Measurements from ENCODE around the gene CAPN9.

The CAPN9 gene

DNA sequence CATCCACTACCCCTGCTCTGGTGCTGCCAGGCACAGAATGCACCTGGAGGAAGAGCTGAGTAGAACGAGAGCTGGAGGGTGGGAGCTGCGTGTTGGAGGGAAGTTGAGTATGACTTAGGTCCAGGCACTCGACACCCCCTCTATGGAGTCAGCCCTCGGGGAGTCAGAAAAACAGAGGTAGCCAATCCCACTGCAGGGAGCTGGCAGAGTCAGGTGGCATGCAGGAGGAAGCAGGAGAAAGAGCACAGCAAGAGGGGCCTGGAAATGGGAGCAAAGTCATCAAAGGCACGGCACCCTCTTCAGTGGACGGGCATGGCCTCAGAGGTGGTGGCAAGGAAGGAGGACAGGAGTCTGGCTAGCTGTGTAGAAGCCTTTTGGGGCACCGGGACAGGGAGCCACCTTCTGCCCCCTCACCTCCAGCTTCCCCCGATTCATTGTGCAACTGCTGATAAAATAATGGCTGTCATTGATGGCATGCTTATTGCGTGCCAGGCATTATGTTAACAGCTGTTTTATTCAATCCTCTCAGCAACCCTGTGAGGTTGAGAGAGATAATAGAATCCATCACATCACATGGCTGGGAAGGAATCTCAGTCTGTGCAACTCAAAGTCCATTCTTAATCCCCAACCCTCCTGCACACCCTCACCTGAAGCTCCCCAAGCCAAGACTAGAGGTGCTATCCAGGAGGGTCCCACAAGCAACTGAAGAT, 79.1 kb downstream of the CAPN9 start:
- TF ChIP-seq, protein P1, sequence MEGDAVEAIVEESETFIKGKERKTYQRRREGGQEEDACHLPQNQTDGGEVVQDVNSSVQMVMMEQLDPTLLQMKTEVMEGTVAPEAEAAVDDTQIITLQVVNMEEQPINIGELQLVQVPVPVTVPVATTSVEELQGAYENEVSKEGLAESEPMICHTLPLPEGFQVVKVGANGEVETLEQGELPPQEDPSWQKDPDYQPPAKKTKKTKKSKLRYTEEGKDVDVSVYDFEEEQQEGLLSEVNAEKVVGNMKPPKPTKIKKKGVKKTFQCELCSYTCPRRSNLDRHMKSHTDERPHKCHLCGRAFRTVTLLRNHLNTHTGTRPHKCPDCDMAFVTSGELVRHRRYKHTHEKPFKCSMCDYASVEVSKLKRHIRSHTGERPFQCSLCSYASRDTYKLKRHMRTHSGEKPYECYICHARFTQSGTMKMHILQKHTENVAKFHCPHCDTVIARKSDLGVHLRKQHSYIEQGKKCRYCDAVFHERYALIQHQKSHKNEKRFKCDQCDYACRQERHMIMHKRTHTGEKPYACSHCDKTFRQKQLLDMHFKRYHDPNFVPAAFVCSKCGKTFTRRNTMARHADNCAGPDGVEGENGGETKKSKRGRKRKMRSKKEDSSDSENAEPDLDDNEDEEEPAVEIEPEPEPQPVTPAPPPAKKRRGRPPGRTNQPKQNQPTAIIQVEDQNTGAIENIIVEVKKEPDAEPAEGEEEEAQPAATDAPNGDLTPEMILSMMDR (IDR thresholded peaks at IDR 0.05; ENCODE audit: low read depth, low read length), result no peak
- no peak for TF ChIP-seq MYC (IDR thresholded peaks at IDR 0.05; ENCODE audit: low read depth, low read length)
- no peak overlapping the region for H3K4me3 ChIP-seq (ENCODE audit: low read depth, low read length)

DNA sequence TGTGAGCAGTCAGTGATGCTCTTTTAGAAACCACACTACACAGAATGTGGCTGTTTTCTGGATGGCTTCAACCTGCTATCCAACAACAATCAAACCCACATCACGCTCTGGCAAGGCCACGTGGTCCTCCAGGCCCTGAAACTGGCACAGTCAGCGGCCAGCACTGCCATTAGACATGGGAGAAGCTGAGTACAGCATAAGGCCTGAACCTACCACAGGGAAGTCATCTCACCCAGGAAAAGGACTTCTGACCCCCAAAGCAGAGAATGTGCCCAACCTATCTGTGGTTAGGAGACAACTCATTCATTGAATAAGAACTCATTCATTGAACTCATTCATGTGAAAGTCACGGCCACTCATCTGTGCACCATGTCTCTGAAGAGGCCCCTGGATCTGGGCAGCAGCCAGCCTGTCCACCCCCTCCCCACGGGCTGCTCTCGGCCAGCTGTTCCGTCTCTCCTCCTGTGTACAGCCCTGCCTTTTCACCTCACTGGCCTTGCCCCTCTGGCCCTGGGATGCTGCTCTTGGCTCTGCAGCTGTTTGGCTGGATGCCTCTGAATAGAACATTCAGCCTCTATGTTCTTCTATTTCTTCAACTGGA, 80.0 kb downstream of the CAPN9 start:
- TF ChIP-seq MYC (IDR thresholded peaks at IDR 0.05; ENCODE audit: low read depth, low read length) (no peak), POLR2A (IDR thresholded peaks at IDR 0.05; ENCODE audit: extremely low read depth, insufficient read length) (no peak)
- no peak for DNase-seq (ENCODE audit: low read depth)
- no peak overlapping the region for H3K4me3 ChIP-seq (ENCODE audit: low read depth, low read length)

More for the DNA sequence above, 79.1 kb downstream of the CAPN9 start:
- no peak for DNase-seq (ENCODE audit: low read depth)

DNA sequence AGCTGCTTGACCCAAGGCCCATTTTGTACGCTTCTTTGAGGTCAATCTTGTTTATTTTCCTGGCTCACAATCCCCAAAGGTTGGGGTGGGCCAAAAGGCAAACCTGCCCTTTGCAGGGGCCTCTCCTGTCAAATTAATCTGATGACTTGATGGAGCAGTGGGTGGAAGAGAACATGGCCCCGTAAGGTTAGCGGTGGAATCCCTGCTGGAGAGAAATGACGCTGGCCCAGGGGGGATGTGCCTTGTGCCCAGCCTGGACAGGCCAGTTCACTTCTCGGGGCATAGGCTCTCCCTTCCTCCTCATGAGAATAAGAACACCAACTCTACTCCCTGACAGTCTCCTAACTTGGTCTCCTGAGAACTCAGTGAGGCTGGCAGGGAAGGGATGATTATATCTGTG, 80.6 kb downstream of the CAPN9 start:
- H3K4me3 ChIP-seq (ENCODE audit: low read depth, low read length), result no peak overlapping the region
- TF ChIP-seq, protein P1 (IDR thresholded peaks at IDR 0.05; ENCODE audit: low read depth, low read length), result no peak
- TF ChIP-seq, protein P2, sequence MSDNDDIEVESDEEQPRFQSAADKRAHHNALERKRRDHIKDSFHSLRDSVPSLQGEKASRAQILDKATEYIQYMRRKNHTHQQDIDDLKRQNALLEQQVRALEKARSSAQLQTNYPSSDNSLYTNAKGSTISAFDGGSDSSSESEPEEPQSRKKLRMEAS (IDR thresholded peaks at IDR 0.05; ENCODE audit: low read depth, low read length), result no peak
- no peak for TF ChIP-seq MYC (IDR thresholded peaks at IDR 0.05; ENCODE audit: low read depth, low read length)
- no peak for DNase-seq (ENCODE audit: low read depth)

DNA sequence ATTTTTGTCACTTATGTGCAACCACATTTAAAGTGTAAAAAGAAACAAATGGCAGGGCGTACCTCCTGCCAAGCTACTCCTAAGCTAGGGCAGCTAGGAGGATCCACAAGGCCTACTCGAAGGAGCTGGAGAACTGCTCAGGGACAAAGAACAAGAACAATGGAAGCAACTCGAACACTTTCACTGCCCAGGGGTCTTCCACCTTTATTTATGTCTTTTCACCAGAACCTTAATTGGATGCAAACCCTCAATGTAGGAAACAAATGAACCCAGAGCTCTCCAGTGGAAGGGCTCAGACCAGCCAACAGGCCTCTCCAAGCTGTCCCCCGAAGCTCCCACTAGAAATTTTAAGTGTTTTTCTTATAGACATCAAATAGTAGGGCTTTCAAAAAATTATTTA, 81.2 kb downstream of the CAPN9 start:
- TF ChIP-seq, protein P1 (IDR thresholded peaks at IDR 0.05; ENCODE audit: low read depth, low read length), result no peak
- H3K4me3 ChIP-seq (ENCODE audit: low read depth, low read length), result no peak overlapping the region
- DNase-seq (ENCODE audit: low read depth), result no peak

DNA sequence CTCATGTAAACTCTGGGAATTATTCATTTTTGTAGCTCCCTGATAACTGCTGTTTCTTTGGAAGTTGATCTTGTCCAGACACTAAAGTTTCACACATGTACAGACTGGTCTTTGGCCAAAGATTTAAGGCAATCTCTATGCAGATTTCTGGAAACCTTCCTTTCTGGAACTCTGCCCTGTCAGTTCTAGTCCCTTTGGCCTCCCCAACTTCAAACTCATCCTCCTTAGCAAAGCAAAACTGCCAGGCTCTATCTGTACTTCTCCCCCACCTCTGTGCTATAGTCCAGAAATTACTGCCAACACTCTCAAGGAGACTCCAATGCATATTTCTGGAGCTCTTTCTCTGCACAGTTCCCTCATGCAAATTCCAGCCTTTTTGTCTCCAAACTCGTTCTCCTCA, 84.6 kb downstream of the CAPN9 start:
- H3K4me3 ChIP-seq (ENCODE audit: low read depth, low read length), result no peak overlapping the region
- DNase-seq (ENCODE audit: low read depth), result no peak
- TF ChIP-seq, protein P2 (IDR thresholded peaks at IDR 0.05; ENCODE audit: low read depth, low read length), result no peak
- TF ChIP-seq, protein P1 (IDR thresholded peaks at IDR 0.05; ENCODE audit: low read depth, low read length), result no peak
- TF ChIP-seq MYC (IDR thresholded peaks at IDR 0.05; ENCODE audit: low read depth, low read length) (no peak), POLR2A (IDR thresholded peaks at IDR 0.05; ENCODE audit: extremely low read depth, insufficient read length) (no peak)

DNA sequence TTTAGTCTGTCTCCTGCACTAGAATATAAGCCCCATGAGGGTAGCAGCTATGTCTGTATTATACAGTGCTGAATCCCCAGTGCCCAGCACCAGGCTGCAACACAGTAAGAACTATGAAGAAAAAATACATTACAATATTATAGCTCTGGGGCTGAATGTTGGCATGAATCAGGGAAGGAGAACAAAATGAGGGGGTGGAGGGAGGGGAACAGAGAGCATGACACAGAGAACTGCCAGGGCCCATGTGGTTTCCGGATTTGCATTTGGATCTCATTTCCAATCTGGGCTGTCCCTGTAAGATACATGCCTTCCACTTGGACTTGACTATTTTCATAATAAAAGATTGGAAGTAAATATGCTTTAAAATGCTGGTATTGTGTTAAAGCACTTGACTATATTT, 85.3 kb downstream of the CAPN9 start:
- TF ChIP-seq MYC (IDR thresholded peaks at IDR 0.05; ENCODE audit: low read depth, low read length) (no peak), POLR2A (IDR thresholded peaks at IDR 0.05; ENCODE audit: extremely low read depth, insufficient read length) (no peak)
- TF ChIP-seq, protein P1 (IDR thresholded peaks at IDR 0.05; ENCODE audit: low read depth, low read length), result no peak
- TF ChIP-seq, protein P2 (IDR thresholded peaks at IDR 0.05; ENCODE audit: low read depth, low read length), result no peak
- no peak for DNase-seq (ENCODE audit: low read depth)
- no peak overlapping the region for H3K4me3 ChIP-seq (ENCODE audit: low read depth, low read length)

All from NB4 (cell line).